ENCODE data around the gene LRRTM3. TPM values are rescaled to one million over a fixed set of nuclear protein-coding genes. Genes with fewer than 3 reads are reported as not detected.
A peak's percentile ranks its signal among the peaks of the same experiment; 100 is the strongest.

Gene LRRTM3
- total RNA-seq, 2 experiments from 2014 or later: not detected

- Mint-ChIP-seq H3K9me3 (no peaks in the 10 kb centered on the region), H3K4me3 (no peak overlapping the region), H3K27me3 (peaks cover 32% of the 10 kb centered on the region), H3K36me3 (ENCODE audit: low read depth) (no peaks in the 10 kb centered on the region), H3K4me1 (ENCODE audit: low read depth) (no peaks in the 10 kb centered on the region), H3K27ac (no peak overlapping the region)
- ATAC-seq: no peak
- ChIA-PET CTCF (interaction anchor here (1.0 to 1.5 kb wide), 3 partner anchors 21 to 752 kb away, joined by 3 read pairs; no protein-coding TSS in a partner anchor), POLR2A (no interaction called here)
- intact Hi-C loops (cut with micrococcal nuclease): no loop called here
- peak; percentile 6 for DNase-seq
- TF ChIP-seq CTCF (IDR thresholded peaks at IDR 0.05): peak; percentile 81
These were observed 5.6 kb downstream of the LRRTM3 start for GRCh38 chr10:66931340-66931948.

- intact Hi-C loops (cut with micrococcal nuclease): no loop called here
- peaks cover 31% of the 10 kb centered on the region for H3K27me3 Mint-ChIP-seq
- no peak overlapping the region for H3K4me3 Mint-ChIP-seq
- CTCF ChIA-PET: interaction anchor here (1.0 to 1.5 kb wide), 3 partner anchors 20 to 752 kb away, joined by 3 read pairs; no protein-coding TSS in a partner anchor
- H3K4me1 Mint-ChIP-seq (ENCODE audit: low read depth): no peaks in the 10 kb centered on the region
- no peaks in the 10 kb centered on the region for H3K36me3 Mint-ChIP-seq (ENCODE audit: low read depth)
- DNase-seq: no peak
- TF ChIP-seq CTCF (IDR thresholded peaks at IDR 0.05): no peak
- no peak for ATAC-seq
- POLR2A ChIA-PET: no interaction called here
- no peaks in the 10 kb centered on the region for H3K9me3 Mint-ChIP-seq
- no peak overlapping the region for H3K27ac Mint-ChIP-seq
These were observed 6.1 kb downstream of the LRRTM3 start for GRCh38 chr10:66931949-66932343.

GRCh38 chr10:66934711-66935110 lies 8.9 kb downstream of the LRRTM3 start:
- ATAC-seq: no peak
- H3K9me3 Mint-ChIP-seq: no peaks in the 10 kb centered on the region
- H3K27me3 Mint-ChIP-seq: peaks cover 6% of the 10 kb centered on the region
- H3K4me1 Mint-ChIP-seq (ENCODE audit: low read depth): no peaks in the 10 kb centered on the region
- no peak overlapping the region for H3K27ac Mint-ChIP-seq
- intact Hi-C loops (cut with micrococcal nuclease): no loop called here
- no peak for TF ChIP-seq CTCF (IDR thresholded peaks at IDR 0.05)
- no peak for DNase-seq
- ChIA-PET POLR2A (no interaction called here), CTCF (no interaction called here)
- H3K36me3 Mint-ChIP-seq (ENCODE audit: low read depth): no peaks in the 10 kb centered on the region
- no peak overlapping the region for H3K4me3 Mint-ChIP-seq

- no peak overlapping the region for H3K4me3 Mint-ChIP-seq
- intact Hi-C loops (cut with micrococcal nuclease): no loop called here
- ATAC-seq: no peak
- ChIA-PET POLR2A (no interaction called here), CTCF (no interaction called here)
- no peaks in the 10 kb centered on the region for H3K36me3 Mint-ChIP-seq (ENCODE audit: low read depth)
- no peak for TF ChIP-seq CTCF (IDR thresholded peaks at IDR 0.05)
- no peak overlapping the region for H3K27ac Mint-ChIP-seq
- H3K9me3 Mint-ChIP-seq: peaks cover 3% of the 10 kb centered on the region
- no peaks in the 10 kb centered on the region for H3K4me1 Mint-ChIP-seq (ENCODE audit: low read depth)
- H3K27me3 Mint-ChIP-seq: no peaks in the 10 kb centered on the region
- no peak for DNase-seq
These were observed 15.1 kb downstream of the LRRTM3 start for GRCh38 chr10:66940965-66941364.

- intact Hi-C loops (cut with micrococcal nuclease): no loop called here
These were observed 15.7 kb downstream of the LRRTM3 start for GRCh38 chr10:66941491-66941890.

More at GRCh38 chr10:66941491-66941890, 15.7 kb downstream of the LRRTM3 start:
- Mint-ChIP-seq H3K27me3 (no peaks in the 10 kb centered on the region), H3K36me3 (ENCODE audit: low read depth) (no peaks in the 10 kb centered on the region), H3K4me1 (ENCODE audit: low read depth) (no peaks in the 10 kb centered on the region), H3K27ac (no peak overlapping the region), H3K4me3 (no peak overlapping the region), H3K9me3 (peaks cover 3% of the 10 kb centered on the region)
- ATAC-seq (no peak), DNase-seq (no peak)
- TF ChIP-seq CTCF (IDR thresholded peaks at IDR 0.05): no peak
- ChIA-PET POLR2A (no interaction called here), CTCF (no interaction called here)

Measured in activated CD8-positive, alpha-beta T cell treated with anti-CD3 and anti-CD28 coated beads for 36 hours (primary cell).